GM06990 (cell line): Measurements from ENCODE around the gene HNRNPH3.
A peak's percentile ranks its signal among the peaks of the same experiment; 100 is the strongest.

Experiments
- DNase-seq: peaks from one replicate; pipeline ENCODE4 v3.0.0-alpha.2; 2011; ENCODE audit not compliant: insufficient read length; ENCODE audit errors: extremely low read depth
- H3K27me3 ChIP-seq: replicated peaks from 2 replicates; pipeline ENCODE4 v1.6.0; 2011; ENCODE audit warnings: low read length; ENCODE audit not compliant: control insufficient read depth, insufficient read depth
- H3K36me3 ChIP-seq: 2 replicates; pipeline ENCODE4 v1.5.1; 2011; ENCODE audit warnings: low read length; ENCODE audit not compliant: control insufficient read depth, insufficient read depth
- H3K4me3 ChIP-seq: replicated peaks from 2 replicates; pipeline ENCODE4 v1.5.1; 2011; ENCODE audit warnings: low read depth, mild to moderate bottlenecking, control low read depth, low read length
- CTCF ChIP-seq: IDR thresholded peaks from 2 replicates; pipeline ENCODE4 v1.5.1; 2011; ENCODE audit warnings: low read length, control low read depth, mild to moderate bottlenecking, inconsistent platforms; ENCODE audit not compliant: insufficient read depth, poor library complexity, severe bottlenecking

Gene HNRNPH3

GRCh38 chr10:68345621-68346020, 13.8 kb downstream of the HNRNPH3 start:
- no peak for DNase-seq
- Histone ChIP-seq H3K36me3 (peaks cover 5% of the 10 kb centered on the region), H3K27me3 (no peaks in the 10 kb centered on the region), H3K4me3 (no peak overlapping the region)
- TF ChIP-seq CTCF, result no peak

- Histone ChIP-seq H3K4me3 (no peak overlapping the region), H3K27me3 (no peaks in the 10 kb centered on the region), H3K36me3 (peaks cover 5% of the 10 kb centered on the region)
- DNase-seq, result no peak
- no peak for TF ChIP-seq CTCF
Observed at GRCh38 chr10:68346774-68347173, 14.9 kb downstream of the HNRNPH3 start.

DNA sequence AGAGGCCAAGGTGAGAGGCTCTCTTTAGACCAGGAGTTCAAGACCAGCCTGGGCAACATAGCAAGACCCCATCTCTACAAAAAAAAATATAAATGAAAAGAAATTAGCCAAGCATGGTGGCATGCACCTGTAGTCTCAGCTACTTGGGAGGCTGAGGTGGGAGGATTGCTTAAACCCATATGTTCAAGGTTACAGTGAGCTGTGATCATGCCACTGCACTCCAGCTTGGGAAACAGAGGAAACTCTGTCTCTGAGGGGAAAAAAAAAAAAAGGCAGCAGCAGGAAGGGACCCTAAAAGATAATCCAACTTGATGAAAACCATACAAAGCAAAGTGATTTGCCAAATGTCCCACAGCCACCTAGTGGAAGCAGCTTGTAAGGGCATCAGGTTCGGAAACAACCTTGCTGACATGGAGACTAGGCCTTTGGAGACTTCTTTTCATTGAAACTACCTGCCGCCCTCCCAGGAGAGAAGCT, 16.4 kb downstream of the HNRNPH3 start:
- H3K27me3 ChIP-seq, result no peaks in the 10 kb centered on the region
- no peak for DNase-seq
- H3K36me3 ChIP-seq, result peaks cover 5% of the 10 kb centered on the region
- TF ChIP-seq CTCF, result peak; percentile 75
- no peak overlapping the region for H3K4me3 ChIP-seq

GRCh38 chr10:68353537-68353936, 21.7 kb downstream of the HNRNPH3 start:
- DNase-seq, result no peak
- TF ChIP-seq CTCF, result no peak
- no peaks in the 10 kb centered on the region; the same call in 1 of the 2 replicates for H3K36me3 ChIP-seq

DNA sequence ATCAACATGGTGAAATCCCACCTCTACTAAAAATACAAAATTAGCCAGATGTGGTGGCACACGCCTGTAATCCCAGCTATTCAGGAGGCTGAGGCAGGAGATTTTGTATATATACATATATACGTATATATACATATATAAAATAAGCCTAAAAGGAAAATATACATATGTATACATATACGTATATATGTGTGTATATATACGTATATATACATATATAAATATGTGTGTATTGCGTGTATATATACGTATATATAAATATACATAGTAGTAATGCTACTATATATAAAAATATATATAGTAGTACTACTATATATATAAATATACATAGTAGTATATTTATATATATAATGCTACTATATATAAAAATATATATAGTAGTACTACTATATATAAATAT, 27.3 kb downstream of the HNRNPH3 start:
- Histone ChIP-seq H3K36me3 (no peaks in the 10 kb centered on the region; the same call in 1 of the 2 replicates), H3K4me3 (no peak overlapping the region), H3K27me3 (no peaks in the 10 kb centered on the region)
- TF ChIP-seq CTCF, result no peak
- no peak for DNase-seq

More at GRCh38 chr10:68353537-68353936, 21.7 kb downstream of the HNRNPH3 start:
- Histone ChIP-seq H3K27me3 (no peaks in the 10 kb centered on the region), H3K4me3 (no peak overlapping the region)

- Histone ChIP-seq H3K36me3 (no peaks in the 10 kb centered on the region; the same call in 1 of the 2 replicates), H3K4me3 (no peak overlapping the region), H3K27me3 (no peaks in the 10 kb centered on the region)
- DNase-seq, result no peak
- no peak for TF ChIP-seq CTCF
Observed at GRCh38 chr10:68362590-68362989, 30.7 kb downstream of the HNRNPH3 start.
